ENCODE measurements around the gene SMIM3.

The SMIM3 gene

GRCh38 chr5:150765011-150765798 lies 13.4 kb upstream of the SMIM3 start:
- DNase-seq (ENCODE audit: low read depth): no peak

GRCh38 chr5:150765799-150766169 lies 12.8 kb upstream of the SMIM3 start:
- DNase-seq (ENCODE audit: low read depth): no peak

- DNase-seq (ENCODE audit: low read depth): no peak
Observed at GRCh38 chr5:150766251-150766650, 12.3 kb upstream of the SMIM3 start.

- no peak for DNase-seq (ENCODE audit: low read depth)
Observed at GRCh38 chr5:150771034-150771795, 7.3 kb upstream of the SMIM3 start.

GRCh38 chr5:150774145-150774544 lies 4.4 kb upstream of the SMIM3 start:
- DNase-seq (ENCODE audit: low read depth): no peak

GRCh38 chr5:150777685-150778084 lies 872 bp upstream of the SMIM3 start:
- no peak for DNase-seq (ENCODE audit: low read depth)

GRCh38 chr5:150778088-150778516 lies 455 bp upstream of the SMIM3 start:
- DNase-seq (ENCODE audit: low read depth): no peak

GRCh38 chr5:150779397-150780186 lies 1.0 kb downstream of the SMIM3 start:
- DNase-seq (ENCODE audit: low read depth): no peak

GRCh38 chr5:150780187-150780692 lies 1.7 kb downstream of the SMIM3 start:
- DNase-seq (ENCODE audit: low read depth): no peak

GRCh38 chr5:150780816-150781221 lies 2.3 kb downstream of the SMIM3 start:
- no peak for DNase-seq (ENCODE audit: low read depth)

- DNase-seq (ENCODE audit: low read depth): peak; percentile 93
Observed at GRCh38 chr5:150781706-150782614, 3.4 kb downstream of the SMIM3 start.

GRCh38 chr5:150782850-150783249 lies 4.3 kb downstream of the SMIM3 start:
- DNase-seq (ENCODE audit: low read depth): no peak

- peak; percentile 68 for DNase-seq (ENCODE audit: low read depth)
Observed at GRCh38 chr5:150783422-150783928, 4.9 kb downstream of the SMIM3 start.

GRCh38 chr5:150785950-150786349 lies 7.4 kb downstream of the SMIM3 start:
- no peak for DNase-seq (ENCODE audit: low read depth)

- no peak for DNase-seq (ENCODE audit: low read depth)
Observed at GRCh38 chr5:150786876-150787275, 8.3 kb downstream of the SMIM3 start.

- DNase-seq (ENCODE audit: low read depth): no peak
Observed at GRCh38 chr5:150787656-150788055, 9.1 kb downstream of the SMIM3 start.

GRCh38 chr5:150788977-150789376 lies 10.4 kb downstream of the SMIM3 start:
- no peak for DNase-seq (ENCODE audit: low read depth)

GRCh38 chr5:150789450-150789849 lies 10.9 kb downstream of the SMIM3 start:
- DNase-seq (ENCODE audit: low read depth): no peak

- DNase-seq (ENCODE audit: low read depth): peak; percentile 86
Observed at GRCh38 chr5:150789943-150790611, 11.5 kb downstream of the SMIM3 start.

GRCh38 chr5:150791536-150791935 lies 13.0 kb downstream of the SMIM3 start:
- no peak for DNase-seq (ENCODE audit: low read depth)
